IMR-90 (cell line): Measurements from ENCODE around the gene PSD. TPM values are rescaled to one million over a fixed set of nuclear protein-coding genes. Genes with fewer than 3 reads are reported as not detected.

Source experiments
- ATAC-seq: fragments of 200-7000 bp; cut with Tn5 transposase; 2 replicates; pipeline ENCODE4 v1.9.1; 2020; ENCODE audit warnings: low read depth, mild to moderate bottlenecking, moderate library complexity
- BruUV-seq: library from RNA; stranded (reverse); fragments of 400-500 nt; replicated peaks from 2 replicates; lab custom pipeline; 2021; lab: Mats Ljungman, UMichigan
- CTCF ChIA-PET: fragments of 300-600 bp; formaldehyde crosslinking; extraction: SDS; loops from one replicate; lab custom pipeline; 2021; ENCODE audit warnings: antibody characterized with exemption; lab: Yijun Ruan, JAX
- POLR2A ChIA-PET: fragments of 300-600 bp; sonication (Branson Sonifier 250); formaldehyde crosslinking; loops from one replicate; lab custom pipeline; 2022; ENCODE audit warnings: antibody characterized with exemption; ENCODE audit not compliant: unreplicated experiment; lab: Charles Lee
- DNase-seq: peaks from one replicate; pipeline ENCODE4 v3.0.0; 2013
- H2AFZ ChIP-seq: replicated peaks from 2 replicates; pipeline ENCODE3; 2013; ENCODE audit warnings: low read length, mild to moderate bottlenecking; ENCODE audit not compliant: poor library complexity
- H2AK5ac ChIP-seq: 2 replicates; pipeline ENCODE4 v1.6.1; 2013; ENCODE audit warnings: low read depth, low read length, inconsistent platforms
- H2AK9ac ChIP-seq: replicated peaks from 2 replicates; pipeline ENCODE3; 2013; ENCODE audit warnings: mild to moderate bottlenecking, low read depth, low read length, moderate library complexity; ENCODE audit not compliant: poor library complexity
- H2BK120ac ChIP-seq: 2 replicates; pipeline ENCODE4 v1.6.1; 2013; ENCODE audit warnings: low read depth, low read length, inconsistent platforms
- H2BK15ac ChIP-seq: 3 replicates; pipeline ENCODE4 v1.6.1; 2013; ENCODE audit warnings: low read depth, low read length, inconsistent platforms
- H2BK20ac ChIP-seq: 2 replicates; pipeline ENCODE4 v1.6.1; 2013; ENCODE audit warnings: low read depth, mild to moderate bottlenecking, inconsistent platforms, low read length, moderate library complexity
- H2BK5ac ChIP-seq: 2 replicates; pipeline ENCODE4 v1.6.1; 2013; ENCODE audit warnings: mild to moderate bottlenecking, low read depth, low read length, inconsistent platforms; ENCODE audit not compliant: poor library complexity, severe bottlenecking
- H3K14ac ChIP-seq: replicated peaks from 2 replicates; pipeline ENCODE4 v1.6.1; 2013; ENCODE audit warnings: low read depth, low read length, inconsistent platforms
- H3K18ac ChIP-seq: 2 replicates; pipeline ENCODE4 v1.6.1; 2013; ENCODE audit warnings: low read depth, low read length, control low read depth
- H3K23ac ChIP-seq: 2 replicates; pipeline ENCODE4 v1.6.1; 2013; ENCODE audit warnings: low read depth, low read length, inconsistent platforms
- H3K27ac ChIP-seq: 2 replicates; pipeline ENCODE4 v1.5.1; 2013; ENCODE audit warnings: mild to moderate bottlenecking, control low read depth, low read length; ENCODE audit not compliant: insufficient read depth
- H3K27me3 ChIP-seq: 2 replicates; pipeline ENCODE4 v1.6.1; 2013; ENCODE audit warnings: low read length; ENCODE audit not compliant: control insufficient read depth, insufficient read depth
- H3K36me3 ChIP-seq: 2 replicates; pipeline ENCODE4 v1.6.1; 2013; ENCODE audit warnings: low read length, mixed read lengths; ENCODE audit not compliant: control insufficient read depth, insufficient read depth
- H3K4ac ChIP-seq: 2 replicates; pipeline ENCODE4 v1.6.1; 2013; ENCODE audit warnings: low read depth, low read length, inconsistent platforms
- H3K4me1 ChIP-seq: 2 replicates; pipeline ENCODE4 v1.6.1; 2013; ENCODE audit warnings: low read length, mixed read lengths; ENCODE audit not compliant: control insufficient read depth, insufficient read depth
- H3K4me2 ChIP-seq: 2 replicates; pipeline ENCODE4 v1.6.1; 2013; ENCODE audit warnings: low read depth, mild to moderate bottlenecking, control low read depth, low read length, moderate library complexity
- H3K4me3 ChIP-seq: 2 replicates; pipeline ENCODE4 v1.5.1; 2013; ENCODE audit warnings: low read depth, mild to moderate bottlenecking, control low read depth, low read length, moderate library complexity; ENCODE audit not compliant: insufficient read depth
- H3K56ac ChIP-seq: 2 replicates; pipeline ENCODE4 v1.6.1; 2013; ENCODE audit warnings: low read length, inconsistent platforms; ENCODE audit not compliant: insufficient read depth; ENCODE audit errors: extremely low read depth
- H3K79me1 ChIP-seq, 2 experiments: 2 replicates each; pipeline ENCODE4 v1.6.1; 2013; ENCODE audit warnings: low read length in 2 of 2, inconsistent platforms in 1 of 2, low read depth in 1 of 2
- H3K9ac ChIP-seq: 2 replicates; pipeline ENCODE4 v1.6.1; 2013; ENCODE audit warnings: low read depth, low read length, control low read depth
- H3K9me1 ChIP-seq: 2 replicates; pipeline ENCODE4 v1.6.1; 2013; ENCODE audit warnings: low read length, inconsistent platforms; ENCODE audit not compliant: insufficient read depth
- H3K9me3 ChIP-seq: 2 replicates; pipeline ENCODE4 v1.6.1; 2013; ENCODE audit warnings: low read length; ENCODE audit not compliant: control insufficient read depth, insufficient read depth
- H4K20me1 ChIP-seq: 2 replicates; pipeline ENCODE4 v1.6.1; 2013; ENCODE audit warnings: low read length, inconsistent platforms; ENCODE audit not compliant: insufficient read depth
- H4K5ac ChIP-seq: 2 replicates; pipeline ENCODE4 v1.6.1; 2013; ENCODE audit warnings: mild to moderate bottlenecking, low read depth, low read length, control low read depth
- H4K8ac ChIP-seq, 2 experiments: 2 replicates each; pipeline ENCODE4 v1.6.1; 2013; ENCODE audit warnings: low read depth in 2 of 2, low read length in 2 of 2, control low read depth in 1 of 2, inconsistent platforms in 1 of 2
- H4K91ac ChIP-seq: 2 replicates; pipeline ENCODE4 v1.6.1; 2013; ENCODE audit warnings: low read depth, low read length, inconsistent platforms; ENCODE audit not compliant: insufficient read depth
- CEBPB ChIP-seq: IDR thresholded peaks from 2 replicates; pipeline ENCODE4 v1.6.1; 2012; ENCODE audit warnings: low read depth, low read length, improper control_type of control experiment
- MAFK ChIP-seq: IDR thresholded peaks from 2 replicates; pipeline ENCODE4 v1.6.1; 2012; ENCODE audit warnings: low read depth, low read length, improper control_type of control experiment
- POLR2A ChIP-seq: IDR thresholded peaks from 2 replicates; pipeline ENCODE4 v1.6.1; 2012; ENCODE audit warnings: mild to moderate bottlenecking, low read depth, low read length
- RAD21 ChIP-seq: IDR thresholded peaks from 2 replicates; pipeline ENCODE4 v1.6.1; 2012; ENCODE audit warnings: low read length, improper control_type of control experiment
- WGBS, 2 experiments: methylation state at CpG; one replicate each; pipeline versions ENCODE4 v1.1.5 to v1.1.7; 2013; ENCODE audit warnings: missing lambda C conversion rate in 2 of 2; ENCODE audit not compliant: insufficient read length in 1 of 2; ENCODE audit errors: extremely low coverage in 2 of 2; 5-methylcytosine and 5-hydroxymethylcytosine counted together
- dilution Hi-C: fragments of 300-500 bp; cut with HindIII; formaldehyde crosslinking; loops from one replicate; pipeline ENCODE4 v1.14.3; 2018; ENCODE audit warnings: low sequenced_read_pairs; ENCODE audit not compliant: unreplicated experiment
- in situ Hi-C: fragments of 300-500 bp; cut with MboI; formaldehyde crosslinking; loops from 3 replicates; pipeline ENCODE4 v1.14.3; 2019; ENCODE audit warnings: low sequenced_read_pairs, inconsistent platforms, mixed read lengths
- intact Hi-C: fragments of 100-400 bp; cut with micrococcal nuclease; formaldehyde crosslinking; loops from 2 replicates; pipeline ENCODE4 v1.10.0; 2022
- polyA plus RNA-seq, 3 experiments: library from polyadenylated mRNA; depleted of rRNA; stranded (reverse); fragments of >200 nt; gene quantifications; 2 replicates each; pipeline ENCODE4 v1.2.3, GENCODE V29; 2012; ENCODE audit warnings: low replicate concordance in 1 of 3
- total RNA-seq: library from RNA; depleted of rRNA; stranded (reverse); fragments of >200 nt; gene quantifications from 2 replicates; pipeline ENCODE4 v1.2.3, GENCODE V29; 2012

Gene PSD
- total and polyA plus RNA-seq, 2 of the 4 experiments (the other 2 are of a cell fraction), result 2.0 to 4.4 TPM

GRCh38 chr10:102429468-102429867, 10.9 kb upstream of the PSD start:
- 67% methylated on average over 5 of the region's 8 CpGs; no CpG with 5 or more reads in 1 of the 2 experiments for WGBS, 2 experiments
- ChIA-PET CTCF (no interaction called here), POLR2A (no interaction called here)
- no peak for ATAC-seq
- H3K9me3 ChIP-seq, result no peaks in the 10 kb centered on the region
- H4K8ac ChIP-seq, result no peak overlapping the region
- H3K36me3 ChIP-seq, result no peaks in the 10 kb centered on the region; the same call in 1 of the 2 replicates
- no peak overlapping the region for H3K4me2 ChIP-seq
- no peak overlapping the region for H3K4me3 ChIP-seq
- no peak overlapping the region for H2AK9ac ChIP-seq
- dilution Hi-C loops (no loop called here), in situ Hi-C loops (no loop called here), intact Hi-C loops (no loop called here)
- H4K20me1 ChIP-seq, result no peaks in the 10 kb centered on the region
- no peak overlapping the region for H2BK20ac ChIP-seq
- H3K14ac ChIP-seq, result no peak overlapping the region
- H3K4ac ChIP-seq, result no peak overlapping the region
- no peak overlapping the region for H3K23ac ChIP-seq
- H3K4me1 ChIP-seq, result peaks cover 6% of the 10 kb centered on the region
- no peak for DNase-seq
- no peak overlapping the region for H2BK5ac ChIP-seq
- H3K27me3 ChIP-seq, result no peaks in the 10 kb centered on the region
- no peak for TF ChIP-seq RAD21
- no peak for TF ChIP-seq MAFK
- no peak for TF ChIP-seq POLR2A
- no peak for TF ChIP-seq CEBPB
- H3K79me1 ChIP-seq, result peaks cover 9 to 42% of the 10 kb centered on the region in 2 experiments
- H4K5ac ChIP-seq, result no peak overlapping the region
- H3K9me1 ChIP-seq, result 0 out of 2 replicates have a peak, but pooled peaks cover 4% of the 10 kb centered on the region
- no peak overlapping the region for H3K56ac ChIP-seq
- H4K91ac ChIP-seq, result no peak overlapping the region
- no peak overlapping the region for H2AFZ ChIP-seq
- BruUV-seq, result no TSS peak
- H3K27ac ChIP-seq, result no peak overlapping the region
- no peak overlapping the region for H2AK5ac ChIP-seq
- no peak overlapping the region for H3K18ac ChIP-seq
- no peak overlapping the region for H2BK120ac ChIP-seq
- H3K9ac ChIP-seq, result no peak overlapping the region
- H2BK15ac ChIP-seq, result no peak overlapping the region
